ENCODE results near the gene CES2.

DNA sequence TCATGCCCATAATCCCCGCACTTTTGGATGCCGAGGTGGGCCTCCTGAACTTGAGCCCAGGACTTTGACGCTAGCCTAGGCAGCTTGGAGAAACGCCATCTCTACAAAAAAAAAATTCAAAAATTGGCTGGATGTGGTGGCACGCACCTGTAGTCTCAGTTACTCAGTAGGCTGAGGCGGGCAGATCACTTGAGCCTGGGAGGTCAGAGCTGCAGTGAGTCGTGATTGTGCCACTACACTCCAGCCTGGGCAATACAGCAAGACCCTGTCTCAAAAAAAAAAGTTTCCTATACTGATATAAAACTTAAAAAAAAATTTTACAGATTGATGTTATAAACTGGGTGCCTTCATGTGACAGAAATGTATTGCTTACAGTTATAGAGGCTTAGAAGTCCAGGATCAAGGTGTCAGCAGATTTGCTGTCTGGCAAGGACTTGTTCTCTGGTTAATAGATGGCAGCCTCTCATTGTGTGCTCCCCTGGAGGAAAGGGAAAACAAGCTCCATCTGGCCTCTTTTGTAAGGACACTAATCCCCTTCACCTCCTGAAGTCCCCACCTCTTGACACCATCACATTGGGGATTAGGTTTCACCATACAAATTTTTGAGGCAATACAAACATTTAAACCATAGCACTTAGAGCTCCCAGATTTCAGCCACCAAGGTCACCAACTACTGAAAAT, 17.3 kb downstream of the CES2 start:
- TF ChIP-seq, protein P1, sequence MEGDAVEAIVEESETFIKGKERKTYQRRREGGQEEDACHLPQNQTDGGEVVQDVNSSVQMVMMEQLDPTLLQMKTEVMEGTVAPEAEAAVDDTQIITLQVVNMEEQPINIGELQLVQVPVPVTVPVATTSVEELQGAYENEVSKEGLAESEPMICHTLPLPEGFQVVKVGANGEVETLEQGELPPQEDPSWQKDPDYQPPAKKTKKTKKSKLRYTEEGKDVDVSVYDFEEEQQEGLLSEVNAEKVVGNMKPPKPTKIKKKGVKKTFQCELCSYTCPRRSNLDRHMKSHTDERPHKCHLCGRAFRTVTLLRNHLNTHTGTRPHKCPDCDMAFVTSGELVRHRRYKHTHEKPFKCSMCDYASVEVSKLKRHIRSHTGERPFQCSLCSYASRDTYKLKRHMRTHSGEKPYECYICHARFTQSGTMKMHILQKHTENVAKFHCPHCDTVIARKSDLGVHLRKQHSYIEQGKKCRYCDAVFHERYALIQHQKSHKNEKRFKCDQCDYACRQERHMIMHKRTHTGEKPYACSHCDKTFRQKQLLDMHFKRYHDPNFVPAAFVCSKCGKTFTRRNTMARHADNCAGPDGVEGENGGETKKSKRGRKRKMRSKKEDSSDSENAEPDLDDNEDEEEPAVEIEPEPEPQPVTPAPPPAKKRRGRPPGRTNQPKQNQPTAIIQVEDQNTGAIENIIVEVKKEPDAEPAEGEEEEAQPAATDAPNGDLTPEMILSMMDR (IDR thresholded peaks at IDR 0.05 in 8 of 11, conservative IDR thresholded peaks at IDR 0.05 in 3 of 11) = no peak
- TF ChIP-seq POLR2A (IDR thresholded peaks at IDR 0.05) = no peak
- no peak for TF ChIP-seq POLR2AphosphoS5 (IDR thresholded peaks at IDR 0.05)
